K562 (cell line): ENCODE data around the gene OR52I2. TPM values are rescaled to one million over a fixed set of nuclear protein-coding genes. Genes with fewer than 3 reads are reported as not detected.

ENCODE experiments used
- ATAC-seq: fragments of 200-7000 bp; cut with Tn5 transposase; 3 replicates; pipeline ENCODE4 v1.9.1; 2020; ENCODE audit warnings: moderate library complexity
- BruUV-seq: library from RNA; stranded (reverse); fragments of 400-500 nt; replicated peaks from 2 replicates; lab custom pipeline; 2021; lab: Mats Ljungman, UMichigan
- CTCF ChIA-PET: fragments of 300-600 bp; formaldehyde crosslinking; extraction: SDS; loops from one replicate; lab custom pipeline; 2021; ENCODE audit warnings: low intra/inter-chr PET ratio; lab: Yijun Ruan, JAX
- POLR2A ChIA-PET: fragments of 300-600, 350-650 bp; sonication (Branson Sonifier 250); formaldehyde crosslinking; extraction: SDS; loops from one replicate; lab custom pipeline; 2021; ENCODE audit warnings: antibody characterized with exemption, inconsistent platforms; lab: Yijun Ruan, JAX
- DNase-seq, 4 experiments: peaks; one replicate each; pipeline versions ENCODE4 v3.0.0 to v3.0.0-alpha.2; 2011 to 2018; ENCODE audit warnings: low spot score in 3 of 4, mixed read lengths in 3 of 4; ENCODE audit errors: extremely low read depth in 1 of 4
- FAIRE-seq: peaks from 2 replicates; lab custom pipeline; 2011; peaks lifted over from hg19 to GRCh38; lab: Jason Lieb, UNC
- H2AFZ ChIP-seq: 2 replicates; pipeline ENCODE4 v1.6.0; 2011; ENCODE audit warnings: low read depth, low read length, control low read depth, inconsistent platforms
- H3K27ac ChIP-seq: fragments of 200-600 bp; 3 replicates; pipeline ENCODE4 v1.8.0; 2011; ENCODE audit warnings: low read depth, mild to moderate bottlenecking, control low read depth, inconsistent platforms, low read length, moderate library complexity, mixed read lengths; ENCODE audit errors: extremely low read depth
- H3K27me3 ChIP-seq, 2 experiments: fragments of 300-600 bp in 1 of 2; 2 replicates in 1 of 2; 3 replicates in 1 of 2; pipeline versions ENCODE4 v1.6.0 to v1.8.0; 2011; ENCODE audit warnings: inconsistent platforms in 2 of 2, low read length in 2 of 2, mild to moderate bottlenecking in 1 of 2, mixed read lengths in 1 of 2, moderate library complexity in 1 of 2; ENCODE audit not compliant: control insufficient read depth in 2 of 2, insufficient read depth in 2 of 2
- H3K36me3 ChIP-seq: fragments of 300-600 bp; 3 replicates; pipeline ENCODE4 v1.8.0; 2011; ENCODE audit warnings: mild to moderate bottlenecking, low read length, inconsistent platforms; ENCODE audit not compliant: control insufficient read depth, insufficient read depth
- H3K4me1 ChIP-seq, 2 experiments: fragments of 200-600 bp in 1 of 2; replicated peaks in 1 of 2; 2 replicates in 1 of 2; 3 replicates in 1 of 2; pipeline versions ENCODE4 v1.5.1 to v1.8.0; 2011; ENCODE audit warnings: inconsistent platforms in 2 of 2, low read length in 2 of 2, mild to moderate bottlenecking in 1 of 2, mixed read lengths in 1 of 2, moderate library complexity in 1 of 2; ENCODE audit not compliant: control insufficient read depth in 2 of 2, insufficient read depth in 2 of 2
- H3K4me2 ChIP-seq: 2 replicates; pipeline ENCODE4 v1.6.1; 2011; ENCODE audit warnings: low read length, control low read depth, inconsistent platforms, mixed read lengths; ENCODE audit not compliant: insufficient read depth
- H3K4me3 ChIP-seq: fragments of 200-600 bp; sonication (generic), shearing (Covaris generic); 2 replicates; pipeline ENCODE4 v1.5.1; 2016; ENCODE audit warnings: control low read depth, inconsistent platforms
- H3K79me2 ChIP-seq: fragments of 200-600 bp; 3 replicates; pipeline ENCODE4 v1.8.0; 2011; ENCODE audit warnings: low read length, inconsistent platforms; ENCODE audit not compliant: control insufficient read depth, insufficient read depth
- H3K9ac ChIP-seq, 2 experiments: 2 replicates each; pipeline versions ENCODE4 v1.6.0 to v1.6.1; 2011; ENCODE audit warnings: low read depth in 2 of 2, low read length in 2 of 2, control low read depth in 1 of 2, inconsistent platforms in 1 of 2, mild to moderate bottlenecking in 1 of 2, mixed read lengths in 1 of 2; ENCODE audit not compliant: insufficient read depth in 1 of 2
- H3K9me1 ChIP-seq: one replicate; pipeline ENCODE4 v1.6.0; 2011; ENCODE audit warnings: inconsistent platforms, mild to moderate bottlenecking, low read length, moderate library complexity; ENCODE audit not compliant: control insufficient read depth, insufficient read depth
- H3K9me3 ChIP-seq: replicated peaks from 2 replicates; pipeline ENCODE4 v1.5.1; 2011; ENCODE audit warnings: low read depth, low read length, inconsistent platforms; ENCODE audit not compliant: control insufficient read depth, insufficient read depth
- H4K20me1 ChIP-seq: replicated peaks from 2 replicates; pipeline ENCODE4 v1.6.1; 2011; ENCODE audit warnings: low read length, inconsistent platforms, mixed read lengths; ENCODE audit not compliant: control insufficient read depth, insufficient read depth
- ASH1L ChIP-seq: fragments of 450-650 bp; IDR thresholded peaks from 2 replicates; pipeline ENCODE4 v1.6.1; 2018; ENCODE audit warnings: borderline replicate concordance, mild to moderate bottlenecking, low read depth; ENCODE audit not compliant: partially characterized antibody
- C11orf30 ChIP-seq: fragments of 450-650 bp; IDR thresholded peaks from 2 replicates; pipeline ENCODE4 v1.6.1; 2016; ENCODE audit warnings: low read depth, mild to moderate bottlenecking
- CTCF ChIP-seq, 3 experiments: IDR thresholded peaks in 2 of 3; conservative IDR thresholded peaks in 1 of 3; 2 replicates each; pipeline ENCODE4 v1.5.1; 2011 to 2012; ENCODE audit warnings: low read length in 3 of 3, mild to moderate bottlenecking in 3 of 3, control low read depth in 2 of 3, improper control_type of control experiment in 1 of 3, inconsistent platforms in 1 of 3, low read depth in 1 of 3, mixed read lengths in 1 of 3, moderate library complexity in 1 of 3; ENCODE audit not compliant: insufficient read depth in 2 of 3
- DEAF1 ChIP-seq: fragments of 450-650 bp; formaldehyde crosslinking; IDR thresholded peaks from 2 replicates; pipeline ENCODE4 v1.4.0; 2020; ENCODE audit warnings: mild to moderate bottlenecking, moderate library complexity
- GMEB1 ChIP-seq: fragments of 250-450 bp; sonication (Bioruptor Pico); IDR thresholded peaks from 2 replicates; pipeline ENCODE4 v1.4.0; 2020; ENCODE audit warnings: mild to moderate bottlenecking
- NFIC ChIP-seq: fragments of 450-650 bp; IDR thresholded peaks from 2 replicates; pipeline ENCODE4 v1.6.1; 2017; ENCODE audit warnings: mild to moderate bottlenecking, inconsistent platforms
- SMARCE1 ChIP-seq: fragments of 450-650 bp; IDR thresholded peaks from 2 replicates; pipeline ENCODE4 v1.7.1; 2016; ENCODE audit warnings: mild to moderate bottlenecking
- SOX6 ChIP-seq: fragments of 450-650 bp; IDR thresholded peaks from 2 replicates; pipeline ENCODE4 v1.6.1; 2014; ENCODE audit warnings: mild to moderate bottlenecking
- SREBF2 ChIP-seq: sonication (generic); formaldehyde crosslinking; IDR thresholded peaks from 2 replicates; pipeline ENCODE4 v1.4.0; 2020; ENCODE audit warnings: mild to moderate bottlenecking, missing genetic modification reagents
- STAG1 ChIP-seq: sonication (generic); formaldehyde crosslinking; IDR thresholded peaks from 2 replicates; pipeline ENCODE4 v1.5.0; 2020; ENCODE audit warnings: missing genetic modification reagents, borderline replicate concordance
- TBP ChIP-seq: optimal IDR thresholded peaks from 2 replicates; pipeline ENCODE3; 2011; ENCODE audit warnings: low read depth, low read length, improper control_type of control experiment
- TSC22D4 ChIP-seq: fragments of 450-650 bp; IDR thresholded peaks from 2 replicates; pipeline ENCODE4 v1.6.1; 2016; ENCODE audit warnings: missing genetic modification characterization, missing biosample characterization, control low read depth
- ZBTB5 ChIP-seq: fragments of 450-650 bp; IDR thresholded peaks from 2 replicates; pipeline ENCODE4 v1.6.1; 2017; ENCODE audit warnings: antibody characterized with exemption
- ZNF436 ChIP-seq: fragments of 250-450, 450-650 bp; sonication (Bioruptor Pico); formaldehyde crosslinking; IDR thresholded peaks from 2 replicates; pipeline ENCODE4 v1.7.0; 2020; ENCODE audit warnings: mild to moderate bottlenecking
- ZNF717 ChIP-seq: fragments of 250-450 bp; sonication (Bioruptor Pico); IDR thresholded peaks from 2 replicates; pipeline ENCODE4 v1.5.0; 2021
- ZNF76 ChIP-seq: fragments of 250-450 bp; sonication (Bioruptor Pico); IDR thresholded peaks from 2 replicates; pipeline ENCODE4 v1.4.0; 2020; ENCODE audit warnings: mild to moderate bottlenecking, moderate library complexity, borderline replicate concordance
- WGBS: fragments of 100-300 bp; shearing (Covaris generic); methylation state at CpG from one replicate; pipeline ENCODE4 v1.1.6; 2016; ENCODE audit warnings: low coverage, mixed read lengths; ENCODE audit not compliant: insufficient coverage; ENCODE audit errors: missing lambda C conversion rate; 5-methylcytosine and 5-hydroxymethylcytosine counted together
- in situ Hi-C: fragments of 300-500 bp; cut with MboI; formaldehyde crosslinking; loops from 4 replicates; pipeline ENCODE4 v1.15.0; 2018; ENCODE audit warnings: inconsistent platforms, mixed read lengths
- intact Hi-C: fragments of 100-400 bp; cut with micrococcal nuclease; formaldehyde crosslinking; loops from 2 replicates; pipeline ENCODE4 v1.14.2; 2022
- polyA plus RNA-seq, 8 experiments: library from polyadenylated mRNA; depleted of rRNA in 4 of 8; stranded (reverse) in 5 of 8; unstranded in 3 of 8; fragments of >200 nt; fragmentation: Nextera tagmentation in 2 of 8; fragmentation: Illumina TruSeq in 1 of 8; extraction: Ambion mirVana in 2 of 8; extraction: Trizol in 1 of 8; gene quantifications; 2 replicates each; pipeline versions ENCODE4 v1.2.1 to v1.2.3, GENCODE V29; 2011 to 2014; ENCODE audit warnings: inconsistent platforms in 1 of 8, missing spikeins in 1 of 8
- total RNA-seq, 7 experiments: library from RNA; depleted of rRNA in 6 of 7; stranded (reverse); fragments of >200 nt in 6 of 7; fragmentation: Illumina TruSeq in 2 of 7; extraction: Trizol in 2 of 7; gene quantifications; 2 replicates each; pipeline versions ENCODE4 v1.2.1 to v1.2.3, GENCODE V29; 2011 to 2021; ENCODE audit warnings: low replicate concordance in 1 of 7

Gene OR52I2
- total and polyA plus RNA-seq, 9 of the 15 experiments (the other 6 are each of a cell fraction or from before 2014, with no cell fraction given): not detected

- no peak overlapping the region for H3K27ac ChIP-seq
- H3K9me3 ChIP-seq: no peaks in the 10 kb centered on the region
- no peaks in the 10 kb centered on the region for H3K36me3 ChIP-seq
- no peaks in the 10 kb centered on the region for H3K9me1 ChIP-seq
- peaks cover 15 to 16% of the 10 kb centered on the region in 2 experiments; a peak in 4 of 5 replicates for H3K27me3 ChIP-seq
- H3K79me2 ChIP-seq: no peaks in the 10 kb centered on the region
- no peak overlapping the region for H3K4me2 ChIP-seq
- CTCF ChIA-PET: no interaction called here
- H4K20me1 ChIP-seq: no peaks in the 10 kb centered on the region
- DNase-seq (no peak), ATAC-seq (no peak), FAIRE-seq (no peak)
- no peaks in the 10 kb centered on the region for H3K4me1 ChIP-seq
- in situ Hi-C loops: no loop called here
- 0% methylated on average over 2 of the region's 2 CpGs for WGBS
- no peak overlapping the region for H3K4me3 ChIP-seq
- H3K9ac ChIP-seq: no peak overlapping the region
- BruUV-seq: no TSS peak
- POLR2A ChIA-PET: interaction anchor here (0.6 kb wide), 1 partner anchor 493 kb away, joined by 3 read pairs; no protein-coding TSS in a partner anchor
- intact Hi-C loops: no loop called here
- no peak overlapping the region for H2AFZ ChIP-seq
- TF ChIP-seq TSC22D4 (tag) (no peak), ZNF717 (CRISPR knock-in tag) (no peak), CTCF (IDR thresholded peaks at IDR 0.05 in 2 of 3, conservative IDR thresholded peaks at IDR 0.05 in 1 of 3; ENCODE audit: insufficient read depth in 2 of 3, low read depth in 1 of 3, low read length in 3 of 3) (no peak), SMARCE1 (no peak), ZBTB5 (no peak), SREBF2 (CRISPR knock-in tag) (no peak), ZNF76 (CRISPR knock-in tag) (no peak), SOX6 (peak; percentile 33; the same call in 1 of the 2 replicates), C11orf30 (peak; percentile 47; the same call in 1 of the 2 replicates), NFIC (no peak), STAG1 (CRISPR knock-in tag) (no peak), TBP (no peak), ZNF436 (CRISPR knock-in tag) (no peak), GMEB1 (CRISPR knock-in tag) (no peak), DEAF1 (no peak), ASH1L (no peak)
These were observed 3.8 kb upstream of the OR52I2 start for GRCh38 chr11:4577761-4578160.
